GM10248 (cell line): Measurements from ENCODE around the gene GFAP.

Experiments
- CTCF ChIA-PET: fragments of 300-600 bp; sonication (Branson Sonifier 250); formaldehyde crosslinking; extraction: SDS; loops from one replicate; lab custom pipeline; 2021; ENCODE audit warnings: antibody characterized with exemption; lab: Yijun Ruan, JAX
- POLR2A ChIA-PET: fragments of 350-650 bp; sonication (Branson Sonifier 250); formaldehyde crosslinking; extraction: SDS; loops from one replicate; lab custom pipeline; 2020; ENCODE audit warnings: antibody characterized with exemption; lab: Yijun Ruan, JAX
- DNase-seq: peaks from one replicate; pipeline ENCODE4 v3.0.0; 2012; ENCODE audit errors: extremely low spot score
- CTCF ChIP-seq: IDR thresholded peaks from 2 replicates; pipeline ENCODE4 v1.5.1; 2012; ENCODE audit warnings: mild to moderate bottlenecking, low read depth; ENCODE audit errors: extremely low read depth, missing control alignments, control extremely low read depth

Gene GFAP

GRCh38 chr17:44918006-44918405 lies 2.7 kb upstream of the GFAP start:
- DNase-seq = no peak
- ChIA-PET POLR2A (interaction anchor here (0.6 kb wide), 1 partner anchor 1144 kb away, joined by 3 read pairs; no protein-coding TSS in a partner anchor), CTCF (interaction anchor here (0.8 to 12.6 kb wide), 14 partner anchors 8 to 279 kb away, joined by 3 to 196 read pairs (median 4); partner anchors contain the start of genes ACBD4 and EFTUD2)
- no peak for TF ChIP-seq CTCF

GRCh38 chr17:44917456-44917855 lies 2.2 kb upstream of the GFAP start:
- no peak for DNase-seq
- ChIA-PET CTCF (interaction anchor here (0.8 to 12.6 kb wide), 13 partner anchors 7 to 280 kb away, joined by 3 to 196 read pairs (median 5); partner anchors contain the start of genes ACBD4 and EFTUD2), POLR2A (interaction anchor here (0.6 kb wide), 1 partner anchor 1145 kb away, joined by 3 read pairs; no protein-coding TSS in a partner anchor)
- no peak for TF ChIP-seq CTCF

GRCh38 chr17:44916781-44917241 lies 1.5 kb upstream of the GFAP start:
- ChIA-PET CTCF (interaction anchor here (5.2 to 12.6 kb wide), 3 partner anchors 13 to 185 kb away, joined by 65 to 196 read pairs (median 87); a partner anchor contains a TSS), POLR2A (no interaction called here)
- no peak for DNase-seq
- TF ChIP-seq CTCF = no peak

- no peak for TF ChIP-seq CTCF
- POLR2A ChIA-PET = no interaction called here
Observed at GRCh38 chr17:44915862-44916780, 821 bp upstream of the GFAP start.

GRCh38 chr17:44914698-44915271 lies 515 bp downstream of the GFAP start:
- POLR2A ChIA-PET = no interaction called here

More at GRCh38 chr17:44915862-44916780, 821 bp upstream of the GFAP start:
- CTCF ChIA-PET = interaction anchor here (2.0 to 12.6 kb wide), 4 partner anchors 105 to 219 kb away, joined by 6 to 196 read pairs (median 48); partner anchors contain the start of gene ACBD4
- no peak for DNase-seq

More at GRCh38 chr17:44914698-44915271, 515 bp downstream of the GFAP start:
- TF ChIP-seq CTCF = no peak
- no peak for DNase-seq
- CTCF ChIA-PET = interaction anchor here (0.9 to 2.8 kb wide), 4 partner anchors 106 to 220 kb away, joined by 3 to 8 read pairs (median 5); partner anchors contain the start of gene ACBD4
